HG02642 (cell line): ENCODE results near the gene RELT.

Source experiments
- ATAC-seq: cut with Tn5 transposase; IDR thresholded peaks from one replicate; pipeline ENCODE4 v1.9.1; 2021; ENCODE audit warnings: mild to moderate bottlenecking; ENCODE audit not compliant: unreplicated experiment, poor library complexity

RELT gene

DNA sequence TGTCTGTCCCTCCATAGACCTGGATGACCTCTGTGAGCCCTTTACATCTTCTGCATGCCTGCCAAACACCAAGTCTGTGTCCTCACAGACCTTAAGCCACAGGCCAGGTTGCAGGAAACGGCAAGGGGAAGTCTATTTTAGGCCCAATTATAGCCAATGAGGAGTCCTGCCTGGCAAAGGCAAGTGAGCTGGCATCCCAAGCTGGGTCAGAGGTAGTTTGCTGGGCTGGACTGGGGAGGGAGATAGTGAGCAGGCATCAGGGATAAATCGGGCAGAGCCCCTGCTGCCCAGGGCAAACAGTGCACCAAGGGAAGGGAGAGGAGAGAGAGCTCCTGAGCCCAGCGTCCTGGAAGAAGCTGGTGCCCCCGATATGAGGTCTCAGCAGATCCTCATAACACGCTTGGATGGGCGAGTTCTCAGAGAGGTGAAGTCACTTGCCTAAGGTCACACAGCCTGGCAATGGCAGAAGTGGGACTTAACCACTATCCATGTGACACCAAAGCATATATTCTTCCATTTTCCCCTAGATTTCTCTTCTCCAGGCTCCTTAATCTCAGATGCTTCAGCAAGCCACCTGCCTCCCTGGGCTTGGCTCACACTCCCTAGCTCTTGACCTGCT lies 3.7 kb upstream of the RELT start:
- no peak for ATAC-seq

GRCh38 chr11:73374151-73374550 lies 2.0 kb upstream of the RELT start:
- no peak for ATAC-seq

GRCh38 chr11:73375830-73376159 lies 404 bp upstream of the RELT start:
- ATAC-seq = no peak

DNA sequence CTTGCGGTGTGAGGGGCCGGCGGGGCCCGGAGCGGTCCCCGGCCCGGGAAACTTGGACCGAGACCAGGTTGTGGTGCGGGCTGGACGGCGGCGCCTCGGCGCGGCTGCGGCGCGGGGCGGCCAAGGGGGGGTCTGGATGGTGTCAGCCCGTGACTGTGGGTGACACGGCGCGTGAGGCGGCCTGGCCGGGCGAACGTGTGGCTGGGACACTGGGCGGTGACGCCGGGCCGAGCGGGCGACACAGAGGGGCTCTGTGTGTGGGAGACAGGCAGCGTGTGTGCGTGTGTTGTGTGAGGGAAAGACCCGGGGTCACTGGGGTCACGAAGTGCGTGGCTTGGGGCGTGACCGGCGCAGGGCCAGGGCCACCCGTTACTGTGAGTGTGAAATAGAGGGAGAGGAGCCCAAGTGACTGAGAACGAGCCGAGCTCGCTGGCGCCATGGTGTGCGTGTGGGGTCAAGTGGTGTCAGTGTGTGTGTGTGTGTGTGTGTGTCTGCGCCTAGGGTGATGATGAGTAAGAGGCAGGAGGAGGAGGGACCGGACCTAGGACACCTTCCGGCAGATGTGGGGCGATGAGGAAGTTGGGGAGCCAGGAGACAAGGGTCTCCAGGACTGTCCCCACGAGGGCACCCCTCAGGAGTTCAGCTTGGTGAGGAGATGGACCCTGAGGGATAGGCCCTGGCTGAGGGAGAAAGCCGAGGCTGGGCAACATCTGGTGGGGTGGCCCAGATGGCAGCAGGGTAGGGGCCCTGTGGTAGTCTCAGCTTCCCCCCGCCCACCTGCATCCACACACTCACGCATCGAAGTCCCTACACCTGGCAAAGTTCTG lies 817 bp downstream of the RELT start:
- peak; percentile 20 for ATAC-seq

GRCh38 chr11:73379189-73379880 lies 3.1 kb downstream of the RELT start:
- no peak for ATAC-seq

DNA sequence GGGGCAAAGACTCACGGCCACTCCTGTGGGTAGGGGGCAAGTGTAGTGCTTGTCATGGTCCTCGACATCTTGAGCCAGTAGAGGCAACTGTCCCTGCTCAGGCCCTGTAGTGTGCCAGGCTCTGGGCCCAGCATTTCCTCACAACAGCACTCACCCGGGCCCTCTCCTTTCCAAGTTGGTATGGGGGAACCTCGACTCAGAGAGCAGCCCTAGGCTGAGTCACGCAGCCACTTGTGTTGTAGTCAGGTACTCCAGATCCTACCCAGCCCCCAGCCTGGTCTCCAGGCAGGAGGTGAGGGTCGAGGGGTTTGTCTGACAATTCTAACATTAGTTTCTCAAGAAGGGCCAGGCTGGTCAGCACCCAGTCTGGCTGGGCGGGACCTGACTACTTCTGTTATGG lies 4.1 kb downstream of the RELT start:
- no peak for ATAC-seq

DNA sequence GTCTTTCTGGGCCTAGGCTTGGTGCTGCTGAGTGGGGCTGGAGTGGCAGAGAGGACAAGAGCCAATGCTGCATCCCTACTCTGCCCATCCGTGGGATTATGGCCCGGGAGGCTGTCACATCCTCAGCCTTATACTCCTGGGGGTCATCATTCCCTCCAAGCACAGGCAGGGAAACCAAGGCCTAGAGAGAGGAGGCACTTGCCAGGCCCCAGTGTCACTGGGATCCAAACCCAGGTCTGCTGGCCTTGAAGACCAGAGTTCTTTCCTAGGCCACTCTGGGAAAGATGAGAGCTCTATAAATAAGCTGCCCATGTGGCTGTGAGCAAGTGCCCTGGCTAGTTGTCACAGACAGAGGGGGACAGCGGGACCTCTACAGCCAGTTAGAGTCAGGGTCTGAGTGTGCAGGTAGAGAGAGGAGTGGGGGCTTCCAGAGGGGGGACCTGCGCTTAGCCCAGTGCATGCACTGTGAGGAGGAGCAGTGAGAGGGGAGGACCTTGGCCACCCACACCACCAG lies 4.8 kb downstream of the RELT start:
- no peak for ATAC-seq

DNA sequence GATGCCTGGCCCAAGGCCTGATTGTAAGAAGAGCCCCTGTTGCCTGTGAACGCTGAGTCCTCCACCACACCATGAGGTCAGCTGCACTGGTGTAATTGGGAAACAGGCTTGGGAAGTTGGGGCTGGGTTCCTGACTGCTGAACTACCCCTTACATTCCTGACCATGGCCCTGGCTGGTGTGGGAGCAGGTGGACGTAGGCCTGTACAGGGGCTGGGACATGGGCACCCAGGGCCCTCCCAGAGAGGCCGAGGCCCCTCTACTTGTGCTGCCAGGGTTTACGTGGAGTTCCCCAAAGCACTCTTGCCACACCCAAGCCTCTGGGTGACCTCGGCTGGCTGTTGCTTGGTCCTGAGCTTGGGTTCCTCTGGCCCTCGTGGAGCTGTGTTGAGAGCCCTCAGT lies 5.4 kb downstream of the RELT start:
- no peak for ATAC-seq

DNA sequence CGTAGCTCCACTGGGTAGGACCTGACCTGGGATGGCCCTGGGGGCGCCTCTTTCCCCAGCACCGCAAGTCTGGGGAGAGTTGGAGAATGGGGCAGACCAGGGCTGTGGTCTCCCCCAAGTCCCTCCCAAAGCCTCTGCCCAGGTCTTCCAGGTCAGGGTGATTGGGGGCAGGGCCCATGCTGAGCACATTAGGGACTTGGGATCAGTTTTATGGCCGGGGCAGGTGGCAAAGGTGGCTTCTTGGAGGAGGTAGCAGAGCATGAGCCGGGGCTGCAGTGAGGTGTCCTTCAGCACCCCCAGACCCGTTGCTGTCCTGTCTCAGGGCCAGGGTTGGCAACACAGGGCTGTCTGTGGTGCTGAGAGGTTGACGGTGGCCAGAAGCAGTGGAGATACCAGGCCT lies 6.0 kb downstream of the RELT start:
- ATAC-seq = no peak

- no peak for ATAC-seq
These were observed 6.5 kb downstream of the RELT start for GRCh38 chr11:73382747-73383146.

GRCh38 chr11:73383249-73384124 lies 7.3 kb downstream of the RELT start:
- ATAC-seq = no peak

GRCh38 chr11:73384125-73384441 lies 7.9 kb downstream of the RELT start:
- no peak for ATAC-seq

DNA sequence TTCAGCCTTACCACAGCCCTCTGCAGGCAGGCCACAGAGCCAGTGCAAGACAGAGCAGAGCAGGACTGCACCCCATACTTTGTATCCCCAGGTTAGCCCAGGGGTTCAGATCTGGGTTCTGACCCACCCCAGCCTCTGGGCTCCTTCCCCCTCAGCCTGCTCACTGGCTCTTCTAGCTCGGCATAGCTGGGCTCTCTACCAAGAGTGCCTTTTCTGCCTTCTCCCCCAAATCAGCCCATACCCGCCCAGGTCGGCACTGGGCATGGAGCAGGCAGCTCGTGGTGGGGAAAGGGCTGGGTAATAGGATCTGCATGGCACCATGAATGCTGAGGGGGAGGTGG lies 8.3 kb downstream of the RELT start:
- ATAC-seq = no peak

GRCh38 chr11:73384872-73385689 lies 8.9 kb downstream of the RELT start:
- ATAC-seq = peak; percentile 43

DNA sequence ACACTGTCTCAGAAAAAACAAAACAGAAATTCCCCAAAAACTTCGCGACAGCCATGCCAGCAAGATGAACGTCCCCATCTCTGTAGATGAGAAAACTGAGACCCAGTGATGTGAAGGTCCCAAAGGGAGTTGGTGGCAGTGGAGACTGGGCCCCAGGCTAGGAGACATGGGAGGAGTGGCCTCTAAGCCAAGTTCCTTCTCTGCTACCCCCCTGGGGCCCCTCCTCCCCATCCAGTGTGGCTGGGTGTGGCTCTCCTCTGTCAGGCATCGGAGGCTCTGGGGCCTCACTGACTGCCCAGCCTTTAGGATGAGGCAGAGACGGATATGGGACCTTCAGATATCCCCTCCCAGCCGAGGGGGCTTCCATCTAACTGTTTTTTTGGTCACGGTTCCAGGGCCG lies 9.8 kb downstream of the RELT start:
- ATAC-seq = no peak

DNA sequence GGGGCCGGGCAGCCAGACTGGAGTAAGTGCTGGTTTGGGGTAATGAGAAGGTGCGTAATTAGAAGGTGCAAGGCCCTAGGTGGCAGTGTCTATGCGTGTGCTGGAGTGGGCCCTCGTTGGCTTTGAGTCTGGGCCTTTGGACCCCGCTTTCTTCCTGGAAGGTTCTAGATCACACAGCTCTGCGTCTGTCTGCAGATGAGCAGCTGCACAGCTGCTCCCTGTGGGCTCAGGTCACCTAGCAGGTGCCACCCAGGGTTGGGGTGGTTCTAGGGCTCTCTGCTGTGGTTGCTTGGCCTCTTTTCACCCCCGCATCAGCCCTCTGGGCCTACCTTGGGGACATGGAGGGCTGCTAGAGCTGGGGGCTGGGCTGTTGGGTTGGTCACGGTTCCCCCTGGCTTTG lies 10.3 kb downstream of the RELT start:
- no peak for ATAC-seq

DNA sequence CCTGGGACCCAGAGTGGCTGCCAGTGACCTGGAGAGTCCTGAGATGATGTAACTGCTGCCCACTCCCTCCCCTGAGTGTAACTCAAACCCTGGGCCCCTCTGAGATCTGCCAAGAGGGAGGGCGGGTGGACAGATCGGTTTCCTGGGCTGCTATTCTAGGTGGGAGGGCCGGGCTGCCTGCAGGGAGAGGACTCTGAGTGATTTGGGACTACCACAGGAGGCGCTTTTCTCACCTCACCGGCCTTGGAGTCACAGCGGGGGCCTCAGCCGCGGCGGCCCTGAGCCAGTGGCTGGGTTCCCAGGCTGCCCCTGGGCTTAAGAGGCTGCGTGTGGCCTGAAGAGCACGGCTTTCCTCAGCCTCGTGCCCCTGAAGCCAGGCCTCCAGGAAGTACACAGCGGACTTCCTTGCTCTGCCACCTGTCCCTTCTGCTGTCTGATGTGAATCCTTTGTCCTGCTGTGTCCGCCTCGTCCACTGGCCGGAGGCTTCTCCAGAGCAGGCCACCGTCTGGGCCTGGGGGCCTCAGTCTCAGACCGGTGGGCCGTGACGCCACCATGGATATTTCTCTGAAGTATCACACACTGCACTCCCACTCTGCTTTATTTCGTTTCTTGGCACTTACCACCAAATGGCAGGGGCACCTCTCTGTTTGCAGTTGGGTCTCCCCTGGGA lies 11.5 kb downstream of the RELT start:
- ATAC-seq = no peak

GRCh38 chr11:73388265-73389133 lies 12.3 kb downstream of the RELT start:
- no peak for ATAC-seq
